ENCODE measurements around the gene EFNA2. TPM values are rescaled to one million over a fixed set of nuclear protein-coding genes. Genes with fewer than 3 reads are reported as not detected.

EFNA2 gene
- polyA plus RNA-seq, 2 of the 4 experiments (the other 2 are of a cell fraction): 0.16 to 1.3 TPM

DNA sequence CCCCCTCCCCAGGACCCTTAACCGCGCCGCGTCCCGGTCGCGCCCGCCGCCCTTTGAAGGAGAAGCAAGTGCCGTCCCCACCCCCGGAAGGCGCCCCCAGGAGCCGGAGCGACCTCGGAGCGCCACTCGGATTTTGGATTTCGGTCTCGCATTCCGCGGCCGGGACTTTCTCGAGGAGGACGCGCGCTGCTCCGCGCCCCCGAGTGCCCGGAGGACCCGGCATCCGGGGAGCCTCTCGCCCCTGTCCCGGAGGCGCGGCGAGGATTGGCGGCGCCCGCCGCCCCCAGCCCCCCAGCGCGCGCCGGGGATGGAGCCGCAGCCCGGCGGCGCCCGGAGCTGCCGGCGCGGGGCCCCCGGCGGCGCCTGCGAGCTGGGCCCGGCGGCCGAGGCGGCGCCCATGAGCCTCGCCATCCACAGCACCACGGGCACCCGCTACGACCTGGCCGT, 35.7 kb upstream of the EFNA2 start:
- H3K9me3 ChIP-seq: no peaks in the 10 kb centered on the region
- TF ChIP-seq PHF8 (IDR thresholded peaks at IDR 0.05; ENCODE audit: borderline replicate concordance, low read depth): 0 out of 2 replicates have a peak, but pooled peaks have one; percentile 15
- no peak for TF ChIP-seq ZFP36 (IDR thresholded peaks at IDR 0.05; ENCODE audit: borderline replicate concordance, partially characterized antibody)
- 7% methylated on average over 3 of the region's 67 CpGs for WGBS (ENCODE audit: missing lambda C conversion rate)
- peak overlapping the region; percentile 100 for H3K27ac ChIP-seq
- H3K4me1 ChIP-seq: peaks cover 41% of the 10 kb centered on the region
- H3K4me3 ChIP-seq: peak overlapping the region; percentile 97
- FAIRE-seq: no peak
- ATAC-seq: no peak
- ChIA-PET POLR2A (interaction anchor here (1.2 kb wide), 1 partner anchor 16 kb away, joined by 5 read pairs; no protein-coding TSS in a partner anchor), CTCF (no interaction called here)
- H3K4me2 ChIP-seq: peak overlapping the region; percentile 100
- DNase-seq (ENCODE audit: low read depth in 1 of 2, low spot score in 1 of 2): no peak

DNA sequence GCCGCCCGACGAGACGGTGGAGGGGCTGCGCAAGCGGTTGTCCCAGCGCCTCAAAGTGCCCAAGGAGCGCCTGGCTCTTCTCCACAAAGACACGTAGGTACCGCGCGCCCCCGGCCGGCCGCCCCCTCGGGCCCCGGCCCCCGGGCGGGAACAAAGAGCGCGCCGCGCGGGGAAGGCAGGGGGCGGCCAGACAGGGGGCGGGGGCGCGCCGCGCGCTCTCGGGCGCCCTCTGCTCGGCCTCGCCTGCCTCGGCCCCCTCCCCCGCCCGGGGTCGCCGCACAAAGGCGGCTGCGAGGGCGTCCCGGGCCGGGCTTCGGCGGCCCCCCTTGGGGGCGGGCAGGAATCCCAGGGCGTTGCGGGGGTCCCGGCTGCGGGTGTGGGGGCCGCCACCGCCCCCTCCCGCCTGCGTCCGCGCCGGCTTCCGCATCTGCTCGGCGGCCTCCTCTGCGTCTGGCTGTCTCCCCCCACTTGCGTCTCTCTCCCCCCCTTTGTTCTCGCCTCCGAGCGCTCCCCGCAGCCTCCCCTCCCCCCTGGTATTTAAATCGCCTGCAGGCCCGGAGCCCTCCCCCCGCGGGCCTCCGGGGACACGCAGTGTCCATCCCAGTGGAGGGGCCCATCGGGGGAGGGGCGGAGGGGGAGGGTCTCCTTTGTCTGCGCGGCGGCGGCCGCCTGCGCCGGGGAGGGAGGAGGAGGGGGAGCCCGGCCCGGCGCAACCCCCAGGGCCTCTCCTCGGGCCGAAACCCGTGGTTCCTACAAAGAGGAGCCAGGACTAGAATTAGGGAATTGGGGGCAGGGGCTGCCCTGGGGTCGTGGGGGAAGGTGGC, 35.0 kb upstream of the EFNA2 start:
- Histone ChIP-seq H3K27ac (peak overlapping the region; percentile 100), H3K4me1 (peaks cover 41% of the 10 kb centered on the region), H3K4me3 (peak overlapping the region; percentile 97), H3K9me3 (no peaks in the 10 kb centered on the region), H3K4me2 (peak overlapping the region; percentile 100)
- ATAC-seq (no peak), FAIRE-seq (no peak), DNase-seq (ENCODE audit: low read depth in 1 of 2, low spot score in 1 of 2) (peak in 1 of 2 experiments; percentile 80)
- POLR2A ChIA-PET: interaction anchor here (0.6 to 1.2 kb wide), 2 partner anchors 16 to 253 kb away, joined by 3 to 5 read pairs; no protein-coding TSS in a partner anchor
- CTCF ChIA-PET: no interaction called here
- WGBS (ENCODE audit: missing lambda C conversion rate): 0% methylated on average over 1 of the region's 90 CpGs
- TF ChIP-seq JUN (IDR thresholded peaks at IDR 0.05) (peak; percentile 6 to 7; a peak in 1 of 5 replicates), PHF8 (IDR thresholded peaks at IDR 0.05; ENCODE audit: borderline replicate concordance, low read depth) (no peak), E2F6 (IDR thresholded peaks at IDR 0.05; ENCODE audit: borderline replicate concordance, low read depth) (no peak), MAZ (IDR thresholded peaks at IDR 0.05; ENCODE audit: borderline replicate concordance, low read depth, low read length) (no peak), ATOH8 (CRISPR knock-in tag; IDR thresholded peaks at IDR 0.05; ENCODE audit: low read depth) (no peak), HES2 (IDR thresholded peaks at IDR 0.05) (no peak), POLR2AphosphoS2 (conservative IDR thresholded peaks at IDR 0.05; ENCODE audit: low read length) (no peak)
- TF ChIP-seq, protein P1, sequence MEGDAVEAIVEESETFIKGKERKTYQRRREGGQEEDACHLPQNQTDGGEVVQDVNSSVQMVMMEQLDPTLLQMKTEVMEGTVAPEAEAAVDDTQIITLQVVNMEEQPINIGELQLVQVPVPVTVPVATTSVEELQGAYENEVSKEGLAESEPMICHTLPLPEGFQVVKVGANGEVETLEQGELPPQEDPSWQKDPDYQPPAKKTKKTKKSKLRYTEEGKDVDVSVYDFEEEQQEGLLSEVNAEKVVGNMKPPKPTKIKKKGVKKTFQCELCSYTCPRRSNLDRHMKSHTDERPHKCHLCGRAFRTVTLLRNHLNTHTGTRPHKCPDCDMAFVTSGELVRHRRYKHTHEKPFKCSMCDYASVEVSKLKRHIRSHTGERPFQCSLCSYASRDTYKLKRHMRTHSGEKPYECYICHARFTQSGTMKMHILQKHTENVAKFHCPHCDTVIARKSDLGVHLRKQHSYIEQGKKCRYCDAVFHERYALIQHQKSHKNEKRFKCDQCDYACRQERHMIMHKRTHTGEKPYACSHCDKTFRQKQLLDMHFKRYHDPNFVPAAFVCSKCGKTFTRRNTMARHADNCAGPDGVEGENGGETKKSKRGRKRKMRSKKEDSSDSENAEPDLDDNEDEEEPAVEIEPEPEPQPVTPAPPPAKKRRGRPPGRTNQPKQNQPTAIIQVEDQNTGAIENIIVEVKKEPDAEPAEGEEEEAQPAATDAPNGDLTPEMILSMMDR (IDR thresholded peaks at IDR 0.05): 0 out of 3 replicates have a peak, but pooled peaks have one; percentile 6

DNA sequence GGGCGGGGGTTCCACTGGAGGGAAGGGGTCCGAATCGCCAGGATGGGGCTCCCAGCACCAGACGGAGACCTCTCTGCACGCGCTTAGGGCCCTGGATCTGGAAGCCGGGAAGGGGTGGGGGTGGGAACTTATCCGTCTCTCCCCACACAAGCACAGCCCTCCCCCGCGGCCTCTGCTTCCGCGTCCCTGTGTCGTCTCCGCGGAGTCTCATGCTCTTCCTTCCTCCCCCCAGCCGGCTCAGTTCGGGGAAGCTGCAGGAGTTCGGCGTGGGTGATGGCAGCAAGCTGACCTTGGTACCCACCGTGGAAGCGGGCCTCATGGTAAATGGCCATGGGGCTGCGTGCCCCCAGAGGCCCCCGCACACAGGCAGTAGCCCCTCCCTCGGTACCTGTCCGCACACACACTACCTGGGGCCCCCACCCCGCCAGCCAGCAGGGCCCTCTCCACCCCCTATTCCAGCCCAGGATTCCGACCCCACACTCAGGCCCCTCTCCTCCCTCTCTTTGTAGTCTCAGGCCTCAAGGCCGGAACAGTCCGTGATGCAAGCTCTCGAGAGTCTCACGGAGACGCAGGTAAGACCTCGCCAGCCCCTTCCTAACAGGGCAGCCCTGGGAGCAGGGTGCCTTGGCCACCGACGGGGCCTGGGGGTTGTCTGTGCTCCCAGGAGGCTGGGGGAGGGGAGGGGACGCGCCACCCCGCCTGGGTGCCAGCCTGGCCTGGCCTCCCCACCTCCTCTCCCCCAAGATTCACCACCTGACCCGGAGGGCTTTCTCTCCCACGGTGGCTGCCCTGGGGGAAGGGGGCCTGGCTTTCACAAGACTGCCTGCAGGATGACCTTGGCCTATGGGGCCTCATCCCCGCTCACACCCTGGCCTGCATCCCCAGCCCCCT, 34.1 kb upstream of the EFNA2 start:
- peak in 1 of 2 experiments; percentile 86 for DNase-seq (ENCODE audit: low read depth in 1 of 2, low spot score in 1 of 2)

More for the DNA sequence above, 34.1 kb upstream of the EFNA2 start:
- Histone ChIP-seq H3K4me2 (peak overlapping the region; percentile 100), H3K27ac (peak overlapping the region; percentile 100), H3K9me3 (no peaks in the 10 kb centered on the region), H3K4me1 (peaks cover 41% of the 10 kb centered on the region), H3K4me3 (peak overlapping the region; percentile 97)
- ChIA-PET POLR2A (interaction anchor here (0.6 kb wide), 1 partner anchor 254 kb away, joined by 3 read pairs; no protein-coding TSS in a partner anchor), CTCF (interaction anchor here (0.9 to 18.7 kb wide), 3 partner anchors 8 to 16 kb away, joined by 6 to 500 read pairs (median 107); partner anchors contain the start of genes ATP5F1D and CIRBP)
- WGBS (ENCODE audit: missing lambda C conversion rate): 0% methylated on average over 9 of the region's 41 CpGs
- ATAC-seq: peak; percentile 3 to 12; a peak in 5 of 6 replicates
- FAIRE-seq: no peak
- TF ChIP-seq MAX (IDR thresholded peaks at IDR 0.05): peak; percentile 17
- no peak for TF ChIP-seq ESRRA (IDR thresholded peaks at IDR 0.05; ENCODE audit: borderline replicate concordance, low read length)

Measured in A549 (cell line).